ENCODE measurements around the gene HSPH1. TPM values are rescaled to one million over a fixed set of nuclear protein-coding genes. Genes with fewer than 3 reads are reported as not detected.

Gene HSPH1
- total and polyA plus RNA-seq, 11 donors: 24.6 to 88.1 (median 44.5) TPM

DNA sequence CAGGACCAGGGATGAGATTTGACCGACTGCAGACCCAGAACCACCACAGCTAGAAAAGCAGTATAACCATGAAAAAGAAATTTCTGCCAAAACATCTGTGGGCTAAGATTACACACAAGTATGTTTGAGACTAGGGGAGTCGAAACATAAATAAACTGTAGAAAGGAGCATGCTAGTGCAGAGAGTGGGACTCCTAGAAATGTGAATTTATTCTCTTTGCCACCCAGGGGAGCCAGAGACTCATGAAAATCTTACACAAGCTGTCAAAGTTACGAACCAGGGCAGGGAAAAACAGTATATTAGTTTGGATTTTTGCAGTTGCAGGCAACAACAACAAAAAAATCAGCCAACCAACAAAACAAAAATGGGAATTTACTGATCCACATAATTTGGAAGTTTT, 12.3 kb upstream of the HSPH1 start:
- Histone ChIP-seq H3K36me3 (no peaks in the 10 kb centered on the region), H3K4me1 (no peaks in the 10 kb centered on the region), H3K27me3 (no peaks in the 10 kb centered on the region), H3K4me3 (no peak overlapping the region), H3K9me3 (no peaks in the 10 kb centered on the region), H3K27ac (no peak overlapping the region)
- ATAC-seq (no peak), DNase-seq (no peak)
- 66 to 72% (median 67%) methylated on average over 3 of the region's 3 CpGs for WGBS, 4 donors
- no peak for TF ChIP-seq POLR2A (IDR thresholded peaks at IDR 0.05)
- TF ChIP-seq, protein P1, sequence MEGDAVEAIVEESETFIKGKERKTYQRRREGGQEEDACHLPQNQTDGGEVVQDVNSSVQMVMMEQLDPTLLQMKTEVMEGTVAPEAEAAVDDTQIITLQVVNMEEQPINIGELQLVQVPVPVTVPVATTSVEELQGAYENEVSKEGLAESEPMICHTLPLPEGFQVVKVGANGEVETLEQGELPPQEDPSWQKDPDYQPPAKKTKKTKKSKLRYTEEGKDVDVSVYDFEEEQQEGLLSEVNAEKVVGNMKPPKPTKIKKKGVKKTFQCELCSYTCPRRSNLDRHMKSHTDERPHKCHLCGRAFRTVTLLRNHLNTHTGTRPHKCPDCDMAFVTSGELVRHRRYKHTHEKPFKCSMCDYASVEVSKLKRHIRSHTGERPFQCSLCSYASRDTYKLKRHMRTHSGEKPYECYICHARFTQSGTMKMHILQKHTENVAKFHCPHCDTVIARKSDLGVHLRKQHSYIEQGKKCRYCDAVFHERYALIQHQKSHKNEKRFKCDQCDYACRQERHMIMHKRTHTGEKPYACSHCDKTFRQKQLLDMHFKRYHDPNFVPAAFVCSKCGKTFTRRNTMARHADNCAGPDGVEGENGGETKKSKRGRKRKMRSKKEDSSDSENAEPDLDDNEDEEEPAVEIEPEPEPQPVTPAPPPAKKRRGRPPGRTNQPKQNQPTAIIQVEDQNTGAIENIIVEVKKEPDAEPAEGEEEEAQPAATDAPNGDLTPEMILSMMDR (IDR thresholded peaks at IDR 0.05): peak in 6 of 12 donors; percentile 11 to 32 (median 24)
- intact Hi-C loops (cut with DNase I): loop anchor here in 6 of 10 donors (5.0 to 10.0 kb wide), 3 partner anchors 248 to 571 kb away; no protein-coding TSS in a partner anchor

- H3K36me3 ChIP-seq: no peaks in the 10 kb centered on the region
- no peaks in the 10 kb centered on the region for H3K27me3 ChIP-seq
- ATAC-seq: no peak
- DNase-seq: no peak
- H3K9me3 ChIP-seq: no peaks in the 10 kb centered on the region
- WGBS, 4 donors: 66 to 83% (median 68%) methylated on average over 2 of the region's 2 CpGs
- no peak overlapping the region for H3K27ac ChIP-seq
- H3K4me1 ChIP-seq: no peaks in the 10 kb centered on the region
- H3K4me3 ChIP-seq: no peak overlapping the region
- intact Hi-C loops (cut with DNase I): loop anchor here in 6 of 10 donors (5.0 to 10.0 kb wide), 3 partner anchors 250 to 572 kb away; no protein-coding TSS in a partner anchor
- TF ChIP-seq POLR2A (IDR thresholded peaks at IDR 0.05): no peak
- TF ChIP-seq, protein P1 (IDR thresholded peaks at IDR 0.05): no peak
Observed at GRCh38 chr13:31172535-31172934, 10.8 kb upstream of the HSPH1 start.

DNA sequence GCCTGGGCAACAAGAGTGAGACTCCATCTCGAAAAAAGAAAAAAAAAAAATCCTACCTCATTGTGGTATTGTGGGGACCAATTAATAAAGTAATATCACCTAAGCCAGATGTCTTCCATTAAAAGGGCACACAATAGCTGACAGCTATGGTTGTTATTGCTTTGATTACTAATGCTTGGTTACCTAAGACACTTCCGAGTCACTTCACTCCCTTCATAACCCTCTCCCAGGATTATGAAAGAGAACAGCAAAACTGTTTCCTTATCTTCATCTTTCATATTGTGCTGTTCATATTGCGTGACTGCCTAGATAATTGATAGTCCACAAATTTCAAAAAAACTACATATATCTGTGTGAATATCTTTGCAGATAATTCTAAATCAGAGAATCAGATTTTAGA, 10.3 kb upstream of the HSPH1 start:
- 80 to 85% (median 84%) methylated on average over 3 of the region's 3 CpGs for WGBS, 4 donors
- no peak for ATAC-seq

GRCh38 chr13:31168736-31169135, 7.0 kb upstream of the HSPH1 start:
- no peak overlapping the region for H3K4me3 ChIP-seq
- ATAC-seq (no peak), DNase-seq (no peak)
- 90 to 95% (median 92%) methylated on average over 11 of the region's 11 CpGs for WGBS, 4 donors
- TF ChIP-seq POLR2A (IDR thresholded peaks at IDR 0.05): no peak
- TF ChIP-seq, protein P1 (IDR thresholded peaks at IDR 0.05): no peak
- H3K36me3 ChIP-seq: no peaks in the 10 kb centered on the region
- no peaks in the 10 kb centered on the region for H3K4me1 ChIP-seq
- no peaks in the 10 kb centered on the region for H3K27me3 ChIP-seq
- intact Hi-C loops (cut with DNase I): no loop called here
- H3K27ac ChIP-seq: no peak overlapping the region
- no peaks in the 10 kb centered on the region for H3K9me3 ChIP-seq

More for the DNA sequence above, 10.3 kb upstream of the HSPH1 start:
- no peak for DNase-seq
- no peaks in the 10 kb centered on the region for H3K27me3 ChIP-seq
- H3K27ac ChIP-seq: no peak overlapping the region
- H3K9me3 ChIP-seq: no peaks in the 10 kb centered on the region
- TF ChIP-seq, protein P1 (IDR thresholded peaks at IDR 0.05): no peak
- no peak for TF ChIP-seq POLR2A (IDR thresholded peaks at IDR 0.05)
- no peaks in the 10 kb centered on the region for H3K4me1 ChIP-seq
- no peak overlapping the region for H3K4me3 ChIP-seq
- H3K36me3 ChIP-seq: no peaks in the 10 kb centered on the region
- intact Hi-C loops (cut with DNase I): loop anchor here in 6 of 10 donors (5.0 to 10.0 kb wide), 3 partner anchors 250 to 573 kb away; no protein-coding TSS in a partner anchor

Measured in heart left ventricle (tissue), 16 donors.